ENCODE data around the gene LRRC28.

Gene LRRC28

GRCh38 chr15:99424978-99425656, 173.8 kb downstream of the LRRC28 start:
- peak; percentile 23 for DNase-seq (ENCODE audit: extremely low read depth, low read depth)

GRCh38 chr15:99425657-99426301, 174.5 kb downstream of the LRRC28 start:
- no peak for DNase-seq (ENCODE audit: extremely low read depth, low read depth)
- peak; percentile 5; the same call in 1 of the 2 replicates for TF ChIP-seq CTCF (IDR thresholded peaks at IDR 0.05; ENCODE audit: low read depth, low read length)

More at GRCh38 chr15:99424978-99425656, 173.8 kb downstream of the LRRC28 start:
- no peak for TF ChIP-seq CTCF (IDR thresholded peaks at IDR 0.05; ENCODE audit: low read depth, low read length)

DNA sequence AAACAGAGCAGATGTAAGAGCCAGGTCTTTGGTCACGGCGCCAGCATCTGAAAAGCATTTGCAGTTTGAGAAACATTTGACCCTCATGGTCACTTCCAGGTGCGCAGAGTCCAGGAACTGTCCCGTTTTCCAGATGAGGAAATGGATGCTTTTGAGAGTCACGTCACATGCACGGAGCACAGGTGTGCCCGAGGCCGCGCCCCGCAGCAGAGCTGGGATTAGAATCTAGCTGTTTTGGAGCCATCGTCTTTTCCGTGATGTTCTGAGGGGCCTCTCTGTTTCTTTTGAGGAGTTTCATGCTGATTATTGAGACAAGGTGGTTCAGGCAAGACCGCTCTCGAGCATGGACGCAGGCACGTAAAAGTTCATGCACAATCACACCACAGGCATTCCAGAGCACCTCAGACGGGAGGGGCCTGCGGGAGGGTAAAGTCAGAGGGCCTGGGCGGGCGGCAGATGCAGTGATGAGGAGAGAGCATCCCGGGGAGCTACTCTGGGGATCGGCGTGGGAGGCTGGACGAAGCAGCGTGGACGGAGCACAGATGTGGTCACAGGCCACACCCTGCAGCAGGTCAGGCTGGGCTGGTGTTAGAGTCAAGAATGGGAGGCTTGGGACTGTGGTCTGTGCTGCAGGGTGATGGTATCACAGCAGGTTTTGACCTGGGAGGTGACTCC, 175.3 kb downstream of the LRRC28 start:
- DNase-seq (ENCODE audit: extremely low read depth, low read depth), result no peak
- no peak for TF ChIP-seq CTCF (IDR thresholded peaks at IDR 0.05; ENCODE audit: low read depth, low read length)

- no peak for TF ChIP-seq CTCF (IDR thresholded peaks at IDR 0.05; ENCODE audit: low read depth, low read length)
- no peak for DNase-seq (ENCODE audit: extremely low read depth, low read depth)
These were observed 175.9 kb downstream of the LRRC28 start for GRCh38 chr15:99427210-99427609.

GRCh38 chr15:99427668-99428361, 176.5 kb downstream of the LRRC28 start:
- DNase-seq (ENCODE audit: extremely low read depth, low read depth), result no peak
- TF ChIP-seq CTCF (IDR thresholded peaks at IDR 0.05; ENCODE audit: low read depth, low read length), result no peak

DNA sequence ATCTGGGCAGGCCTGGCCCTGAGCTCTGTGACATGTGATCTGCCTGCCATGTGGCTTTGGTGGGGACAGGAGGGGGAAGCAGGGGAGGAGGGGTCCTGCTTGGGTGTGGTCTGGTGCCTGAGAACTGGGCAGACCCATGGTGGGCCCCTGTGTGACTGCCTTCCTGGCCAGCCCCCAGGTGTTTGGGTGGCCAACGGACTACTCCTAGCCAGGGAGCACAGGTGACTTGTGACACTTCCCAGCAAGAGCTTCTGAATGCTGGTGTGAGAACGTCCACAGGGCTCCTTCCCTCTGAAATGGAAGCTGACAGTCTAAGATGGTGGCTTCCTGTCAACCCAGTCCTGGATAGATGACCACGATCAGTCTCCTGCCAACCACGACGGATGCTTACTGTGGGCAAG, 178.4 kb downstream of the LRRC28 start:
- TF ChIP-seq CTCF (IDR thresholded peaks at IDR 0.05; ENCODE audit: low read depth, low read length), result no peak
- no peak for DNase-seq (ENCODE audit: extremely low read depth, low read depth)

All from AG09319 (cell line).